Measurements from ENCODE around the gene GLYATL1.
"Not testable (repeated sequence)": the region's sequence is repeated elsewhere in the genome, so short reads cannot be mapped to it uniquely, and the experiment has no call there.

Gene GLYATL1

DNA sequence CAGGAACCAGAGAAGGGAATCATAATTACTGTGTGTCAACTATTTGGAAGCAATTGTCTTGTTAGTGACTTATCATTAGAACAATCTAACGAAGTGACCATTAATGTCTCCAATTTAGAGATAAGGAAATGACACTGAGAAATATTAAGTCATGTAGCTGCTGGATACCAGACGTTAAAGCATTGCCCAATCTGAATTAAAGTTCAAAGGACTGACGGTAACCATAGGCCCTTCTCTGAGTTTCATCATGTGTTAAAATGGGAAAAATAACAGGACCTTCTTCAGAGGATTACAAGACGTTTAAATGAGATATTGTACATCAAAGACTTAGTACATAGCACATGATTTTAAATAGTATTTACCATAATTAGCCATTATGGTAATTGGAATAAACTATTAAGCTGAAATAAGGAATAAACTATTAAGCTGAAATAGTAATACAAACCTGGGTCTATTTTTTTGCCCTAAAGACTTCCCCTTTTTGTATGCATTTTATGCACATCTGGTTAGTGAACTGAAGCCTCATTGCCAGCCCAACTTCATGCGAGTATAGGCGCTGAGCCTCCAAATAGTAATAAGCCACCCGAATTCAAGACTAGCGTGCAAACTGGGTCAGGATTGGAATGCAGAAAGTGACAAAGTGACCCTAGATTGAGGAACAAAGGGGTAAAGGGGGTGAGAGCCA lies 41.0 kb downstream of the GLYATL1 start:
- TF ChIP-seq, protein P1, sequence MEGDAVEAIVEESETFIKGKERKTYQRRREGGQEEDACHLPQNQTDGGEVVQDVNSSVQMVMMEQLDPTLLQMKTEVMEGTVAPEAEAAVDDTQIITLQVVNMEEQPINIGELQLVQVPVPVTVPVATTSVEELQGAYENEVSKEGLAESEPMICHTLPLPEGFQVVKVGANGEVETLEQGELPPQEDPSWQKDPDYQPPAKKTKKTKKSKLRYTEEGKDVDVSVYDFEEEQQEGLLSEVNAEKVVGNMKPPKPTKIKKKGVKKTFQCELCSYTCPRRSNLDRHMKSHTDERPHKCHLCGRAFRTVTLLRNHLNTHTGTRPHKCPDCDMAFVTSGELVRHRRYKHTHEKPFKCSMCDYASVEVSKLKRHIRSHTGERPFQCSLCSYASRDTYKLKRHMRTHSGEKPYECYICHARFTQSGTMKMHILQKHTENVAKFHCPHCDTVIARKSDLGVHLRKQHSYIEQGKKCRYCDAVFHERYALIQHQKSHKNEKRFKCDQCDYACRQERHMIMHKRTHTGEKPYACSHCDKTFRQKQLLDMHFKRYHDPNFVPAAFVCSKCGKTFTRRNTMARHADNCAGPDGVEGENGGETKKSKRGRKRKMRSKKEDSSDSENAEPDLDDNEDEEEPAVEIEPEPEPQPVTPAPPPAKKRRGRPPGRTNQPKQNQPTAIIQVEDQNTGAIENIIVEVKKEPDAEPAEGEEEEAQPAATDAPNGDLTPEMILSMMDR (IDR thresholded peaks at IDR 0.05; ENCODE audit: borderline replicate concordance, insufficient read depth, low read depth, low read length), result no peak

DNA sequence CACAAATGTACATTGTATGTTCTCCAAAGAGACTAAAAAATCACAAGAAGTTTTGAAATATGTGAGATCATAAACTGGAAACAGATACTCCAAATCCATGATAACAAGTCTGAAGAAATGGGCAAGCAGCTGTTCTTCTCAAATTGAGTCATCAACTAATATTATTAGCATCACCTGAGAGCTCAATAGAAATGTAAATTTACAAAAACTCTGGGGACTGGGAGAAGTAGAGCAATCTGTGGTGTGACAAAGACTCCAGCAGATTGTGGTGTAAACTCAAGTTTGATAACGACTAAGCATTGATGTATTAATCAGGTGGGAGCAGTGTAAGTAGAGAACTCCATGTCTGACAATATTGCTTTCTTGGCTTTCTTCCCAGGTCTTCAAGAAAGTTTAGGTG lies 53.2 kb downstream of the GLYATL1 start:
- H3K4me3 ChIP-seq (ENCODE audit: low read depth, low read length), result no peak overlapping the region
- TF ChIP-seq, protein P1 (IDR thresholded peaks at IDR 0.05; ENCODE audit: borderline replicate concordance, insufficient read depth, low read depth, low read length), result no peak

More for the DNA sequence above, 41.0 kb downstream of the GLYATL1 start:
- H3K4me3 ChIP-seq (ENCODE audit: low read depth, low read length), result no peak overlapping the region

DNA sequence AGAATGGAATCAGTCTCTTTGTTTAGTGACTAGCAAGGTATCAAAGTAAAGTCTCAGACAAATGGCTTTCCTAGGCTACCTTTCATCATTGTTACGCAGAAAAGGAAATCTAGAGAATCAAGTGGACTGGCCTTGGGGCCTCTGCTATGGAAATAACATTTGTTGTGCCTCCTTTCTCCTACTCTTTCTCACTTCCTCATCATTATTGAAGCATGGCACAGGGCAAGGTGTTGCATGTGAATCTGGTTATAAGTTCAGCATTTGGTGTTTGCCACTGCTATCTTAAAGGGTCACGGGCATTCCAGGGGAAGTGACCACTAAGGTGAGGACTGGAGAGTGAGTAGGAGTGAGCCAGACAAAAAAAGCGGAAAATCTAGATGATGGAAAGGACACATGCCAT lies 54.9 kb downstream of the GLYATL1 start:
- H3K4me3 ChIP-seq (ENCODE audit: low read depth, low read length), result no peak overlapping the region
- TF ChIP-seq, protein P1 (IDR thresholded peaks at IDR 0.05; ENCODE audit: borderline replicate concordance, insufficient read depth, low read depth, low read length), result no peak

DNA sequence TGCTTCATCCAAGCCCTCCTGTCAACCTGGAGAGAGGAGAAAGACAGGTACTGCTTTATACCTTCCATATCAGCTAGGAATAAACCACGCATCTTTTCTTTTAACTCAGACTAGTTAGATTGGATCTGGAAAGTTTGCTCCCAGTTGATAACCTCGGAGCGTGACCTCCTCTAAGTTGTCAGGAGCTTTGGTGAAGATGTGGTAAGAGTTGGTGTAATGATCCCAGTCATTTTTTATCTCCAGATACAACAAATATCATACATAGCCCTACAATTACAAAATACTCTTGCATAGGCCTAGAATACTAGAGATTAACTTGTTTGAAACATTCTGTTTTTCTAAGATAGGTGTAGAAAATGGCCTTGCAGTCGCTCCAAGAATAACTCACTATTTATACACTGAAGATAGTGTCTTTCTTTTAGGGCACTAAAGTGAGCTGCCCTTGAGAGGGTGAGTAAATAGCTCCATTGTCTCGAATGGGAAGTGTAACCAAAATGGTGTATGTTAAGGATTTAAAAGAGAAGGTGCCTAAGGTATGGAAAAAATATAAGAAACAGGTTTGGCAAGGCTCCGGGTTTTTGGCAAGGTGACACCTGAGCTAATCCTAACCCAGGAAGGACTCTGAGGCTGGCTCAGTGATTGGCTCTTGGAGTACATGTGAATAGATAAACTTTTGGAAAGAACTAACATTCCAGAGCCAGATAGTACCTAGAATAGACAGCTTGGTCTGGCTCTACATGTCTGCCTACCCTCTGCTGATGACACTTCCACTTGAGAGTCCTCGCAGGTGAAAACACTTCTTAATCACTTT lies 59.4 kb downstream of the GLYATL1 start:
- no peak overlapping the region for H3K4me3 ChIP-seq (ENCODE audit: low read depth, low read length)
- TF ChIP-seq, protein P1 (IDR thresholded peaks at IDR 0.05; ENCODE audit: borderline replicate concordance, insufficient read depth, low read depth, low read length), result no peak

DNA sequence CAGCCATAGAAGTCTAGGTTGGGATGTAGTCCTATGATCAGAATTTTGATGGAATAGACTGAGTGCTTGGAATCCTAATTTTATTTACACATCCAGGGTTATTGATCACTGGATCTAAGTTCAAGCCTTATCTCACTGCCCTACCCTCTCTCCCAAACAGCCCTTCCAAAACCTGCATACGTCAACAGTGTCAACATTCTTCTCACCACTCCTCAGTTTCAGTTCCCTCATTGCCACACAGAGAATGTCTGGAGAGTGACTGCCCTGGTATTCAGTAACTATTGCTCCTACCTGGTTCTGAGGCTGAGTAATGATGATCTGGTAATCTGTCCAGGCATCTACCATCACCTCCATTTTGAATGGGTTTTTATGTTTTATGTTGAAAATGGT lies 60.0 kb downstream of the GLYATL1 start:
- H3K4me3 ChIP-seq (ENCODE audit: low read depth, low read length), result no peak overlapping the region
- TF ChIP-seq, protein P1 (IDR thresholded peaks at IDR 0.05; ENCODE audit: borderline replicate concordance, insufficient read depth, low read depth, low read length), result no peak

DNA sequence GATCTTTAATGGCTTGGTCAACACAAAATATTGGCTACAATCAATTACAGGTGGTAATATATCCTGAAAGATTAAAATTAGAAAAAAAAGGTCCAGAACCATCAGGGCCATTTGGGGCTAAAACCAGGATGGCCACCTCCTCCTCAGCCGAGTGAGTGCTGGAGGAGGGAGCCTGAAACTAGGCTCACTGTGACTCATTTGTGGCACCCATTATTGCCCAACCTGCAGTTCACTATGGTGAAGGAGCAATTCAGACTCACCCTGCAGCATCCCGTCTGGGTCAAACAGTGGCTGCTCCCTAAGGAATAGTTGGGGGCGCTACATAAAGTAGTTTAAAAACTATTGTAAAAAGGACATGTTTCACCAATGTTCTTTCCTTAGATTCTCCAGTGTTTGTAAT lies 60.7 kb downstream of the GLYATL1 start:
- TF ChIP-seq, protein P1 (IDR thresholded peaks at IDR 0.05; ENCODE audit: borderline replicate concordance, insufficient read depth, low read depth, low read length), result no peak
- no peak overlapping the region for H3K4me3 ChIP-seq (ENCODE audit: low read depth, low read length)

DNA sequence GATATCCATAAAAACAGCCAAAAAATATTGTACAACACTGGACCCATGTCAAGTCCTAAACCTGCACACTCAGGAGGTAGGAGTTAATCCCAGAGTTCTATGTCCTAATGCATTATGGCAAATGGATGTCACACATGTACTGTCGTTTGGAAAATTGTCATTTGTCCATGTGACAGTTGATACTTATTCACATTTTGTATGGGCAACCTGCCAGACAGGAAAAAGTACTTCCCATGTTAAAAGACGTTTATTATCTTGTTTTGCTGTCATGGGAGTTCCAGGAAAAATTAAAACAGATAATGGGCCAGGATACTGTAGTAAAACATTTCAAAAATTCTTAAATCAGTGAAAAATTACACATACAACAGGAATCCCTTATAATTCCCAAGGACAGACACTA lies 62.7 kb downstream of the GLYATL1 start:
- not testable (repeated sequence) for H3K4me3 ChIP-seq (ENCODE audit: low read depth, low read length)
